ENCODE data around the gene DOCK2. TPM values are rescaled to one million over a fixed set of nuclear protein-coding genes. Genes with fewer than 3 reads are reported as not detected.

Gene DOCK2
- total RNA-seq, 1 experiment from 2014 or later: 3.3 TPM

DNA sequence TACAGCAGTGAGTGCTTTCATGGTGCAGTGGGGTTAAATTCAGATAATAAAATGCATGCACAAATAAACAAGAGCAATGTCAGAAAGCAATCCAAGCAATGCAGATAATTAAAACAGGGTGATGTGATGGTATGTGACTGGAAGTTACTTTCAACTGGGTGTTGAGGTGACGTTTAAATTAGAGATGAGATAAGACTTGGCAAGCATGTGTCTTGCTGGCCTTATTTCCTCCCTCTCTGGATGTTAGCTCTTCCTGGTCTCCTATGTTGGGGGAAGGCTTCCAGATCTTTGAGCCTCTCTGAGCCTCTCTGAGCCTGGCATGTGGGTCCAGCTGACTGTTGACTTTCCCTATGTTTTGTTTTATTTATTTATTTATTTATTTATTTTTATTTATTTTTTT, 54.4 kb downstream of the DOCK2 start:
- no peaks in the 10 kb centered on the region for H3K36me3 ChIP-seq (replicated peaks; ENCODE audit: control insufficient read depth, insufficient read depth, low read length)
- no peaks in the 10 kb centered on the region for H3K27me3 ChIP-seq (ENCODE audit: control insufficient read depth, insufficient read depth, low read length)

DNA sequence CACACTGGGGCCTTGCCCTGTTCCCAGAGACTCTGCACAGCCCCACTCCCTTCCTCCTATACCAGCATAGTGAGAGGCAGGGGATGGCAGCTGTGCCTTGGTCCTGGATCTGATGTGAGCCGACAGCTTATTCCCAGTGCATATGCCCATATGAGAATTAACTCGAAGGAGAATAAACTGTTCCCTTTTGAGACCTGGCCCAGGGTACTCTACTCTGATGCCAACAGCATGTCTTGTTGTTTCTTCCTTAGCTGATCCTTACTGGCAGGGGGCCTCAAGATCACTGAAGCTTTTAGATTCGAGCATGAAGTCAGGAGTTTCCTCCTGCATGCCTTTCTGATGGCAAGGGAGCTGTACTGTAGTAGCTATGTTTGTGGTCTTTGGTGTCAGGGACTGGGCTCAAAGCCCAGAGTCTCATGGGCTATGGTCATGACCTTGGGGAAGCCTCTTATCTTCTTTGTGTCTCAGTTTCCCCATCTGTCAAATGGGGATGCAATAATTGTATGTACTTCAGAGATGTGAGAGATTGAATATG, 57.1 kb downstream of the DOCK2 start:
- H3K27me3 ChIP-seq (ENCODE audit: control insufficient read depth, insufficient read depth, low read length): no peaks in the 10 kb centered on the region
- no peak for DNase-seq
- no peaks in the 10 kb centered on the region for H3K36me3 ChIP-seq (replicated peaks; ENCODE audit: control insufficient read depth, insufficient read depth, low read length)
- no peak overlapping the region for H3K4me3 ChIP-seq (ENCODE audit: insufficient read depth, low read depth, low read length)

More for the DNA sequence above, 54.4 kb downstream of the DOCK2 start:
- no peak for DNase-seq
- H3K4me3 ChIP-seq (ENCODE audit: insufficient read depth, low read depth, low read length): no peak overlapping the region

GRCh38 chr5:169695025-169695625, 58.0 kb downstream of the DOCK2 start:
- H3K27me3 ChIP-seq (ENCODE audit: control insufficient read depth, insufficient read depth, low read length): no peaks in the 10 kb centered on the region
- DNase-seq: no peak
- H3K4me3 ChIP-seq (ENCODE audit: insufficient read depth, low read depth, low read length): no peak overlapping the region
- no peaks in the 10 kb centered on the region; the same call in 1 of the 2 replicates for H3K36me3 ChIP-seq (replicated peaks; ENCODE audit: control insufficient read depth, insufficient read depth, low read length)

DNA sequence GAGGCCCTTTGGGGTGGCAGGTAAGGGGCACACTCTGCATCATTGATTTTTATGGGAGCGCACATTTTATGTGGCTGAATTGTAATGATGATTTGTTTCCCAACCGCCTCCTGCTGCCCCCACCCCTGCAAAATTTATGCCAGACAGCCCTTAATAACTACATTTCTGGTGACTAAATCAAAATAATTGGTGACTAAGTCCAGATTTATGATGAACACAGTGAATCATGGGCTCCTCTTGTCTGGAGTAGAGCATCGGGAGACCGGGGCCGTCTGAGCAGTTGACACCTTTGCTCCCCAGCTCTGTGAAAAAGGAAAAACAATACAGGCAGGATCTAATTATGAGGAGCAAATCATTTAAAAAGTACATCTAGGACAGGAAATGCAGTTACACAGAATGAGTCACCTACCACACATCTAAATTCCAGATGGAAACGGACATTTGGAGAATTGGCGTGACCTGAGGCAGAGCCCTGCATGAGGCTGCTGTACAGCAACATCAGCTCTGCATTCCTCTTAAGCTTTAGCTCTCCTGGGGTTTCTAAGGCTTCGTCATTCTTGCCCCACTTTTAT, 58.9 kb downstream of the DOCK2 start:
- Histone ChIP-seq H3K36me3 (replicated peaks; ENCODE audit: control insufficient read depth, insufficient read depth, low read length) (no peaks in the 10 kb centered on the region; the same call in 1 of the 2 replicates), H3K27me3 (ENCODE audit: control insufficient read depth, insufficient read depth, low read length) (no peaks in the 10 kb centered on the region), H3K4me3 (ENCODE audit: insufficient read depth, low read depth, low read length) (no peak overlapping the region)
- DNase-seq: no peak

DNA sequence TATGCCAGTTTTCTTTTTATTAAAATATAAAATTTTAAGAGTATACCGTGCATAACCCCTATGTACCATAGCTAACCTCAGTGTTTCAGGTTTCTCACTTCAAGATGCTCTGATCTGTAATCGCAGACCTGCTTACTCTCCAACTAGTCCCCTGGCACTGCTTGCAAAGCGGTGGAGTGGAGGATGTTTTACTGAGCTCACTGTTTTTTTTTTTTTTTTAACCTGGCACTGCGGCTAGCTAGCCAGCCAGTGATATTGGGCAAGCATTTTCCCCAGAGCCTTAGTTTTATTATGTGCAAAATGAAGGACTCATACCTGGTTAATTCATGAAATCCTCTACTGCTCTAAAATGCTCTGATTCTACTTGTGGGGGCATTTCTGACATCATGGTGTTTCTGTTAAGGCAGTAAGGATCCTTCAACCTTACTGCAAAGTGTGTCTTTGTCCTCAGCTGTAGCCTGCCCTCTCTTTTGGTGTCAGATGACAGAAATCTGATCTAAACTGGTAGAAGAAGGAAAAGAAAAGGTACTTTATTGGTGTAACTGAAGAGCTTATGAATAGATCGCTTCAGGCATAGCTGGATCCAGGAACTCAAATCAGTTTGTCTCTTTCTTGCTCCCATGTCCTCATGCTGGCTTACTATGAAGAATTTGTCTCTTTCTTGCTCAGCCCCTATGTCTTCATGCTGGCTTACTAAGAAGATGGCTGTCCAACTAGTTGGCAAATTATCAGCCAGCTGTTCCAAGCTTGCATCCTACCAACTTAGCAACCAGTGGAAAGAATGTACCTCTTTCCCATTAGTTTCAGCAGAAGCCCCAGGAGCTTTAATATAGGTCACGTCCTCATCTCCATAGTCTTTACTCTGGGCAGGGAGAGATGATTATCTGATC, 59.8 kb downstream of the DOCK2 start:
- no peak for DNase-seq
- Histone ChIP-seq H3K27me3 (ENCODE audit: control insufficient read depth, insufficient read depth, low read length) (no peaks in the 10 kb centered on the region), H3K4me3 (ENCODE audit: insufficient read depth, low read depth, low read length) (no peak overlapping the region), H3K36me3 (replicated peaks; ENCODE audit: control insufficient read depth, insufficient read depth, low read length) (no peaks in the 10 kb centered on the region; the same call in 1 of the 2 replicates)

- Histone ChIP-seq H3K27me3 (ENCODE audit: control insufficient read depth, insufficient read depth, low read length) (no peaks in the 10 kb centered on the region), H3K4me3 (ENCODE audit: insufficient read depth, low read depth, low read length) (no peak overlapping the region), H3K36me3 (replicated peaks; ENCODE audit: control insufficient read depth, insufficient read depth, low read length) (no peaks in the 10 kb centered on the region; the same call in 1 of the 2 replicates)
- no peak for DNase-seq
Observed at GRCh38 chr5:169697511-169697890, 60.4 kb downstream of the DOCK2 start.

- Histone ChIP-seq H3K4me3 (ENCODE audit: insufficient read depth, low read depth, low read length) (no peak overlapping the region), H3K36me3 (replicated peaks; ENCODE audit: control insufficient read depth, insufficient read depth, low read length) (no peaks in the 10 kb centered on the region; the same call in 1 of the 2 replicates), H3K27me3 (ENCODE audit: control insufficient read depth, insufficient read depth, low read length) (no peaks in the 10 kb centered on the region)
- no peak for DNase-seq
Observed at GRCh38 chr5:169697976-169698375, 60.9 kb downstream of the DOCK2 start.

DNA sequence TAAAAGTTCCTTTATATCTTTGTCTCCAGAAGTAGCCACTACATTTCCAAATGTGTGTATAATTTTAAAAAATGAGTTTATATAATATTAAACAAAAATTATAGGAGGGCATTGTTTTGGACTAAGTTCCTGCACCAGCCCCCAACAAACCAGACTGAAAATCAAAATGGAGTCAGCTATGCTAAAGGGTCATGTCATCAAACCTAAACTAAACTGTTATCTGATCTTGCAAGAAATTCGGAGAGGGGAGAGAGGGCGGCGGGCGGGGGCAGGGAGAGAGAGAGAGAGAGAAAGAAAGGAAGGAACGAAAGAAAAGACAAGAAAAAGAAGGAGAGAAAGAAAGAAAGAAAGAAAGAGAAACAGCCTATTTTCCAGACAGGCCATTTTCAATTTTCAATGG, 63.5 kb downstream of the DOCK2 start:
- no peaks in the 10 kb centered on the region; the same call in 1 of the 2 replicates for H3K36me3 ChIP-seq (replicated peaks; ENCODE audit: control insufficient read depth, insufficient read depth, low read length)
- no peaks in the 10 kb centered on the region for H3K27me3 ChIP-seq (ENCODE audit: control insufficient read depth, insufficient read depth, low read length)
- no peak for DNase-seq
- H3K4me3 ChIP-seq (ENCODE audit: insufficient read depth, low read depth, low read length): no peak overlapping the region

GRCh38 chr5:169701910-169702451, 64.9 kb downstream of the DOCK2 start:
- Histone ChIP-seq H3K36me3 (replicated peaks; ENCODE audit: control insufficient read depth, insufficient read depth, low read length) (no peaks in the 10 kb centered on the region; the same call in 1 of the 2 replicates), H3K4me3 (ENCODE audit: insufficient read depth, low read depth, low read length) (no peak overlapping the region), H3K27me3 (ENCODE audit: control insufficient read depth, insufficient read depth, low read length) (no peaks in the 10 kb centered on the region)
- DNase-seq: peak; percentile 16

DNA sequence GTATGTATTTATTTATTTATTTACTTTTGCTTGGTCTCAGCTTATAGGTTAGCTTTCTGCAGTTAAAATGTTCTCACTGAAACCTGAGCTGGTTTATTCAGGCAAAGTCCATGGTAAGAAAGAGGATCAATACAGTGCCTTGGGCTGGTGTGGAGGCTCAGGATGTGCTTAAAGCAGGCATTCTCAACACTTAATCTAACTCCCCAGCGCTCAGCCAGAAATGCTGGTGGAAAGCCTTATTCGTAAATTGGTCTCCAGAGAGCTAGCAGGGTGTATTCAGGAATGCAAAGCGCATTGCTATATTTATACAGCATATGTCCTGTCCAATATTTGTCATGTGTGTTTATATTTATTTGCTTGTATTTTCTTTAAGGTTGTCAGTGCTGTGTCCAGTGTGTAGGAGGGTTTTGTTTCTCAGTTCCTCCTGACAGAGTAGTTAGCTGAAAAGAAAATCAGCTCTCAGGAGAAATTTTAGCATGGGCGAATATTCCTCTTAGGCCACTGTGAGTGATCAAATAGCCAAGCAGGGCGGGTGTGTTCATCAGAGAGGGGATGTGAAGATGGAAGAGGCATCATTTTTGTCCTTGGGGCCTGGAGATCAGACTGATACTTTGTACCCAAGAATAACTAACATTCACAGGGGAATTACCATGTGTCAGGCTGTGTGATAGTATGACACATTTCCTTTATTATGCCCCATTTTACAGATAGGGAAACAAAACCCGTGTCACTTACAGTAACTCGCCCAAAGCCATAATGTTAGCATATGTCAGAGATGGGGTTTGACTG, 65.8 kb downstream of the DOCK2 start:
- Histone ChIP-seq H3K27me3 (ENCODE audit: control insufficient read depth, insufficient read depth, low read length) (no peaks in the 10 kb centered on the region), H3K36me3 (replicated peaks; ENCODE audit: control insufficient read depth, insufficient read depth, low read length) (no peaks in the 10 kb centered on the region; the same call in 1 of the 2 replicates), H3K4me3 (ENCODE audit: insufficient read depth, low read depth, low read length) (no peak overlapping the region)
- DNase-seq: no peak

- H3K36me3 ChIP-seq (replicated peaks; ENCODE audit: control insufficient read depth, insufficient read depth, low read length): no peaks in the 10 kb centered on the region; the same call in 1 of the 2 replicates
- H3K4me3 ChIP-seq (ENCODE audit: insufficient read depth, low read depth, low read length): no peak overlapping the region
- no peaks in the 10 kb centered on the region for H3K27me3 ChIP-seq (ENCODE audit: control insufficient read depth, insufficient read depth, low read length)
- DNase-seq: no peak
Observed at GRCh38 chr5:169703813-169704212, 66.7 kb downstream of the DOCK2 start.

DNA sequence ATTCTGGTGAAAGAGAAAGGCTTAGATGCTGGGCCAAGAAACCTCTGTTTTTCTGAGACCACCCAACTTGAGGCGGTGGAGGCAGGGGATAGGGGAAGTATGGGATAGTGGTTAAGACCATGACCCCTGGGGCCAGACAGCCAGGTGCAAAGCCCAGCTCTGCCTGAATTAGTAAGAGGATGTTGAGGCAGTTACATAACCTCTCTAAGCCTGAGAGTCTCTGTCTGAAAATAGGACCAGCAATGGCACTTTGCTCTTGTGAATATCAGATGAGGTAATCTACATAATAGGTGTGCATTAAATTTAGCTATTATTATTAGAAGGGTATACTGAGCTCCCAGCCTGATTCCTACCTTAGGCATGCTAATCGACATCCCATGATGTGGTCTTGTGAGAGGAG, 68.2 kb downstream of the DOCK2 start:
- Histone ChIP-seq H3K36me3 (replicated peaks; ENCODE audit: control insufficient read depth, insufficient read depth, low read length) (no peaks in the 10 kb centered on the region), H3K27me3 (ENCODE audit: control insufficient read depth, insufficient read depth, low read length) (no peaks in the 10 kb centered on the region), H3K4me3 (ENCODE audit: insufficient read depth, low read depth, low read length) (no peak overlapping the region)
- no peak for DNase-seq

- no peak for DNase-seq
- Histone ChIP-seq H3K4me3 (ENCODE audit: insufficient read depth, low read depth, low read length) (no peak overlapping the region), H3K27me3 (ENCODE audit: control insufficient read depth, insufficient read depth, low read length) (no peaks in the 10 kb centered on the region), H3K36me3 (replicated peaks; ENCODE audit: control insufficient read depth, insufficient read depth, low read length) (no peaks in the 10 kb centered on the region)
Observed at GRCh38 chr5:169706071-169706470, 69.0 kb downstream of the DOCK2 start.
